HepG2 (cell line): ENCODE results near the gene RAPGEF6. TPM values are rescaled to one million over a fixed set of nuclear protein-coding genes. Genes with fewer than 3 reads are reported as not detected.

ENCODE experiments used
- ARID3A ChIP-seq: IDR thresholded peaks from 2 replicates; pipeline ENCODE4 v1.6.1; 2012; ENCODE audit warnings: low read depth, low read length, improper control_type of control experiment
- ATF2 ChIP-seq: sonication (generic); formaldehyde crosslinking; IDR thresholded peaks from 2 replicates; pipeline ENCODE4 v1.4.0; 2020; ENCODE audit warnings: missing genetic modification reagents
- BCL6 ChIP-seq: IDR thresholded peaks from 2 replicates; pipeline ENCODE4 v1.6.1; 2016; ENCODE audit warnings: missing genetic modification reagents, missing compliant biosample characterization
- CENPT ChIP-seq: sonication (generic); formaldehyde crosslinking; IDR thresholded peaks from 2 replicates; pipeline ENCODE4 v1.8.0; 2022; ENCODE audit warnings: low read depth, mild to moderate bottlenecking, moderate library complexity, missing genetic modification reagents
- FOXK1 ChIP-seq: sonication (generic); formaldehyde crosslinking; IDR thresholded peaks from 2 replicates; pipeline ENCODE4 v1.4.0; 2020; ENCODE audit warnings: low read depth, missing genetic modification reagents, borderline replicate concordance
- FOXP4 ChIP-seq: sonication (generic); formaldehyde crosslinking; IDR thresholded peaks from 2 replicates; pipeline ENCODE4 v1.4.0; 2020; ENCODE audit warnings: missing genetic modification reagents
- HCFC1 ChIP-seq: fragments of 150-350 bp; IDR thresholded peaks from 2 replicates; pipeline ENCODE4 v1.6.1; 2014; ENCODE audit warnings: low read depth, low read length
- JUN ChIP-seq: sonication (generic); formaldehyde crosslinking; IDR thresholded peaks from 2 replicates; pipeline ENCODE4 v1.4.0; 2020; ENCODE audit warnings: mild to moderate bottlenecking, missing genetic modification reagents
- MIXL1 ChIP-seq: IDR thresholded peaks from 2 replicates; pipeline ENCODE4 v1.6.1; 2016
- NR2C2 ChIP-seq: sonication (generic); formaldehyde crosslinking; IDR thresholded peaks from 2 replicates; pipeline ENCODE4 v1.4.0; 2020; ENCODE audit warnings: missing genetic modification reagents, mild to moderate bottlenecking, moderate library complexity, borderline replicate concordance
- PAXIP1 ChIP-seq: sonication (generic); formaldehyde crosslinking; conservative IDR thresholded peaks from 2 replicates; pipeline ENCODE4 v1.4.0; 2020; ENCODE audit warnings: mild to moderate bottlenecking, missing genetic modification reagents, moderate library complexity
- SAP130 ChIP-seq: IDR thresholded peaks from 2 replicates; pipeline ENCODE4 v1.6.1; 2016; ENCODE audit warnings: low read depth
- ZBTB21 ChIP-seq: sonication (generic); formaldehyde crosslinking; IDR thresholded peaks from 2 replicates; pipeline ENCODE4 v1.4.0; 2020; ENCODE audit warnings: missing genetic modification reagents
- ZBTB25 ChIP-seq: IDR thresholded peaks from 2 replicates; pipeline ENCODE4 v1.6.1; 2018; ENCODE audit warnings: missing genetic modification reagents
- ZMYM4 ChIP-seq: sonication (generic); formaldehyde crosslinking; IDR thresholded peaks from 2 replicates; pipeline ENCODE4 v1.8.1; 2023; ENCODE audit warnings: mild to moderate bottlenecking, missing genetic modification reagents
- ZNF432 ChIP-seq: sonication (generic); formaldehyde crosslinking; IDR thresholded peaks from 2 replicates; pipeline ENCODE4 v1.5.0; 2020; ENCODE audit warnings: missing genetic modification reagents, mild to moderate bottlenecking, borderline replicate concordance
- ZNF484 ChIP-seq: sonication (generic); formaldehyde crosslinking; IDR thresholded peaks from 2 replicates; pipeline ENCODE4 v1.5.1; 2020; ENCODE audit warnings: mild to moderate bottlenecking, low read depth, missing genetic modification reagents, borderline replicate concordance
- ZSCAN29 ChIP-seq: sonication (generic); formaldehyde crosslinking; conservative IDR thresholded peaks from 2 replicates; pipeline ENCODE4 v1.4.0; 2020; ENCODE audit warnings: mild to moderate bottlenecking, missing genetic modification reagents
- ZSCAN31 ChIP-seq: sonication (generic); formaldehyde crosslinking; IDR thresholded peaks from 2 replicates; pipeline ENCODE4 v1.5.0; 2020; ENCODE audit warnings: low read depth, mild to moderate bottlenecking, missing genetic modification reagents
- ZSCAN9 ChIP-seq: IDR thresholded peaks from 2 replicates; pipeline ENCODE4 v1.6.1; 2016; ENCODE audit warnings: borderline replicate concordance
- polyA plus RNA-seq, 8 experiments: library from polyadenylated mRNA; depleted of rRNA in 3 of 8; stranded (reverse) in 7 of 8; unstranded in 1 of 8; fragments of >200 nt; fragmentation: Illumina TruSeq in 4 of 8; extraction: Trizol in 4 of 8; gene quantifications; 2 replicates each; pipeline versions ENCODE4 v1.2.1 to v1.2.3, GENCODE V29; 2011 to 2016; ENCODE audit warnings: low read depth in 4 of 8, missing spikeins in 1 of 8, mixed read lengths in 1 of 8; ENCODE audit not compliant: insufficient read depth in 1 of 8
- total RNA-seq, 5 experiments: library from RNA; depleted of rRNA; stranded (reverse); fragments of >200 nt; fragmentation: Illumina TruSeq; extraction: Trizol; gene quantifications; 2 replicates each; pipeline ENCODE4 v1.2.3, GENCODE V29; 2016; ENCODE audit warnings: low read depth in 1 of 5

Gene RAPGEF6
- total and polyA plus RNA-seq, 2 of the 13 experiments (the other 11 are each of a cell fraction or from before 2014, with no cell fraction given) = 7.7 to 24.6 TPM

GRCh38 chr5:131630208-131630962 is 4.6 kb downstream of the RAPGEF6 start (continued):
- TF ChIP-seq ZNF432 (no peak), ZBTB21 (CRISPR knock-in tag) (no peak), FOXK1 (CRISPR knock-in tag) (no peak), ZMYM4 (CRISPR knock-in tag) (peak; percentile 36; the same call in 1 of the 2 replicates), MIXL1 (peak; percentile 90), JUN (CRISPR knock-in tag) (no peak), HCFC1 (no peak), NR2C2 (CRISPR knock-in tag) (peak; percentile 41; the same call in 1 of the 2 replicates), ZBTB25 (CRISPR knock-in tag) (peak; percentile 58), ATF2 (CRISPR knock-in tag) (peak; percentile 37; the same call in 1 of the 2 replicates), SAP130 (CRISPR knock-in tag) (peak; percentile 64; the same call in 1 of the 2 replicates), ZNF484 (CRISPR knock-in tag) (no peak), BCL6 (peak; percentile 84), FOXP4 (peak; percentile 77), ZSCAN29 (0 out of 2 replicates have a peak, but pooled peaks have one; percentile 26), ARID3A (peak; percentile 57; the same call in 1 of the 2 replicates), CENPT (CRISPR knock-in tag) (no peak), ZSCAN31 (CRISPR knock-in tag) (no peak), PAXIP1 (CRISPR knock-in tag) (peak; percentile 69), ZSCAN9 (CRISPR knock-in tag) (peak; percentile 44; the same call in 1 of the 2 replicates)
